Activated gamma-delta T cell treated with anti-CD3 and anti-CD28 coated beads, Interleukin-2, amount 50 U/mL, for 16 hours (primary cell): ENCODE data around the gene NEDD4L.

Experiments
- DNase-seq: peaks from one replicate; pipeline ENCODE4 v3.0.0-alpha.2; 2020; ENCODE audit warnings: low read depth

NEDD4L gene

GRCh38 chr18:58349650-58350049 is 305.6 kb downstream of the NEDD4L start:
- no peak for DNase-seq

- no peak for DNase-seq
Observed at GRCh38 chr18:58350526-58350925, 306.5 kb downstream of the NEDD4L start.

DNA sequence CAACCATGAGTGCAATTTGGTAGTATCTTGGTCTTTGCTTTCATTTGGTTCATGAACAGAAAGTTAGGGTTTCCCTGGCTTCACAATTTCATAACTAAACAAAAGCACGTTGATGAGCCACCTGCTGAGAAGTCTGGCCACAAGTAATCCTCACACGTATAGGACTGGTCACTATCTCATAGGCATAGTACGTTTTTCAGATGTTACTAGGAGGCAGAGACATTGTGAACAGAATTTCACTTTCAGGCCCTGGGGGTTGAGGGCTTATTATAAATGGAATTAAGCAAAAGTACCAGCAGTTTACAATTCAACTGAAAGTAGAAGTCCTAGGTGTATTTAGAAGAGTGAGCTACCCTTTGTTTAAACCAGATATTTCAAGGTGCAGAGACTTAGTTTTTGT is 307.8 kb downstream of the NEDD4L start:
- no peak for DNase-seq

- DNase-seq, result no peak
Observed at GRCh38 chr18:58353581-58353980, 309.6 kb downstream of the NEDD4L start.

- no peak for DNase-seq
Observed at GRCh38 chr18:58354051-58354450, 310.0 kb downstream of the NEDD4L start.

DNA sequence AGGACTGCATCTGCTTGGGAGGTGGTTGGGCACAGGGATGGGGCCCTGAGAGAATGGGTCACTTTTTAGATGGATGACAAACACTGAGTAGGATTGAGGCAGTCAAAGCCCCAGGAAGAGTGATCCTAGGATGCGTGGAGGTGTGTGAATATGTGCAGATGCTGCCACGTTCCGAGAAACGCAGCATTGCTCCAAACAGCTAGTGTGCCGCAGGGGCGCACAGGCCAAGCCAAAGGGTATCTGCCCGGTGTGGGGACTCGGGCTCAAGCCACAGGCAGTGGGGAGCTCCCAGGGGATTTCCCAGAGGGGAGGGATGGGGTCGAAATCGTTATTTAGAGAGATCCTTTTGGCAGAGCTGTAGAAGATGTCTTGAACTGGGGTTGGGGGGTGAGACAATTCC is 310.8 kb downstream of the NEDD4L start:
- no peak for DNase-seq

DNA sequence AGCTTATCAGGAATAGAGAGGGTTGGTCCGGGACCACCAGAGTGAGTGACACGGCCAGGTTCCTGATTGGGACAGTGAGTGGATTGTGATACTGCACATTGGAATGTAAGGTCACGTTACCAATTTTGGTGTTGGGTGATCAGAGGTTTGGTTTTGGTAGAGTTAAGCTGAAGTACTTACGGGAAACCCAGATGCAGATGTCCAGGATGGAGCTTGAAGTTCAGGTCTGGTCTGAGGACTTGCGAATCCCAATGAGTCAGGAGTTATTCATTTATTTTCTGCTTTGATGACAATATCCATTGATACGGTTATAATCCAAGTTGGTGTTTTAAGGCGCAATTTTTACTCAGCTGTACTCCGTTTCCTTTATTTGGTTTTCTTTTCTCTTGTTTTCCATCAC is 311.2 kb downstream of the NEDD4L start:
- no peak for DNase-seq

DNA sequence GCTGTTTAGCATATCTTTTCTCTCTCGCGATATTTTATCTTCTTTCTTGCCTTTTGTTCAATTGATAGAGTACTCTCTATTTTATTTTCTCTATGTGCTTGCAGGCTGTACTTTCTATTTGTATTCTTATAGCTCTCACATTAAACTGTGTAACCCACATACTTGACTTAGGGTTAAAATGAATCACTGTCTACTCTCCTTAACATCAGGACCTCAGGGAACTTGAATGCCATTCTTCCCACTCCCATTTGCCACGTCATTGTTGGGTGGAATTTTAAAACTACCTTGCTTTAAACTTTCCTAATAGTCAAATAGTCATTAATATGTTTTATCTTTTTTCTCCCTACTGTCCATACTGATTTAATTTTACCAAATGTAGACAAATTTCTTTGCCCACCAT is 315.2 kb downstream of the NEDD4L start:
- no peak for DNase-seq

DNA sequence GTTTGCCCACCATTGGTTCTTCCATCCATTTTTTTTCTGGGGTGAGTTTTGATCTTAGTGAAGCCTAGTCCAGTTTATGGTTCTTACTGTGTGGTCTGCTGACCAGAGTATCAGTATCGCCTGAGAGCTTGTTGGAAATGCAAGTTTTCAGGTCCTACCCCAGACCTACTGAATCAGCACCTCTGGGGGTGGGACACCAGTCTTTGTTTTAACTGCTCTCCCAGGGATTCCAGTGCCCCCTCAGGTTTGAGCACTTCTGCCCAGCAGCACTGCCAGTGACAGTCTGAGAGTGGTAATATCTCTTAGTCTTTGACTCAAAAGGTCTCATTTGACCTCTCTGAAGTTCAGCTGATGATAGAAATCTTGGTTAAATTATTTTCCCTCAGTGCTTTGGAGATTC is 315.6 kb downstream of the NEDD4L start:
- DNase-seq, result no peak

GRCh38 chr18:58360324-58360723 is 316.3 kb downstream of the NEDD4L start:
- DNase-seq, result no peak

DNA sequence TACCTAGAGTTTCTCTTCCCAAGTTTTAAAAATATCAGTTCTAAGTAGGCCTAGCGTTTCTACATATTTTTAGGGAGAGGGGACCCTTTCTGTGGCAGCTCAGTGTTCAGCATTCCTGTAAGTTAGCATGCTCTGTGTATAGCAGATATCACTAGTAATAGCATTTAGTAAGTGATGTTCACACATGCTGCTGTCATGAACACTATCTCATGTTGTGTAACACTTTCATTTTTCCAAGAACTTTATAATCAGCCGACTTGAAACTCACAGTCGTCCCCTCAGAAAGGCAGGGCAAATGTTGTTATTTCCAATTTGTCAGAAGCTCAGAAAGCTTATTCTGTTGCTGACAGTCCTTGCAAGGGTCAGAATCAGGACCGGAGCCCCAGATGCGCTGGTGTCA is 317.2 kb downstream of the NEDD4L start:
- no peak for DNase-seq

GRCh38 chr18:58362027-58362575 is 318.1 kb downstream of the NEDD4L start:
- DNase-seq, result no peak

- DNase-seq, result no peak
Observed at GRCh38 chr18:58362829-58363271, 318.8 kb downstream of the NEDD4L start.

- DNase-seq, result no peak
Observed at GRCh38 chr18:58363767-58364540, 319.9 kb downstream of the NEDD4L start.

GRCh38 chr18:58364876-58365528 is 321.0 kb downstream of the NEDD4L start:
- DNase-seq, result no peak

GRCh38 chr18:58367425-58368140 is 323.6 kb downstream of the NEDD4L start:
- no peak for DNase-seq

DNA sequence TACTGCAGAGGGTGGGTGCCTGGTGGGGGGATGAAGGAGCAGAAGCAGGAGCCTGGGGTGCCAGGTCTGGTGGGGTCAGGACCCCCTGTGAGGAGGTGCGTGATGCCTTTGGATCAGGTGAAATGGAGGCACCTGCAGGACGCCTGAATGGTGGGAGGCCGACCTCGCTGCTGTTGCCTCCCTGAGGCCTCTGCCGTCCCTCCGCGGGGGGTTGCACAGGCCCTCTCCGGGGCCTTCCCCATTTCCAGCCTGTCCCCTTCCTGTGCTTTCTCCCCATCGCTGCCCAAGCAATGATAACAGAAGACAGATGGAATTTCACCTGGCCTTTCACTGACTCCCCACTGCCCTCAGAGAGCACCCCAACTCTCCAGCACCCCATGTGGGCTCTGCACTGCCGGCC is 325.6 kb downstream of the NEDD4L start:
- DNase-seq, result no peak

DNA sequence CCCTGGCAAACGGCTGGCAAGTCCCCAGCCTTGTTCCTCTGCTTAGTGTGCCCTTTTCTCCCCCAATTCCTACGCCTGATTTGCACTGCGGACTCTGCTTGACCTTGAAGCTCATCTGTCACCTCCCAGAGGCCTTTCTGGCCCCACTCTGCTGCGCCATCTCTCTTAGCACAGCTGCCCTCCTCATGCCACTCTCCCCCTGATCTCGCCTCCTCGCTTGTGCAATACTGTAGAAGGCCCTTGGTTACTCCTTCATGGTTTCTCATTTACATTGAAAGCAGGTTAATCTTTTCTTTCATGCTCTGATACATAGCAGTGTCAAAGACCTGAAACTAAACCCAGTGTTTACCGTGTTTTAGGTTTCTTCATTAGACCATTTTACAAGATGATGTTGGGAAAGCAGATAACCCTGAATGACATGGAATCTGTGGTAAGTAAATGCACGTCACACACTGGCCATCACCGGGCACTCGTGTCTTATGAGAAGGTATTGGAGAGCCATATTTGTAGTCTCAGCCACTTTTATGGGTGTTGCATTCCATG is 326.1 kb downstream of the NEDD4L start:
- DNase-seq, result no peak

DNA sequence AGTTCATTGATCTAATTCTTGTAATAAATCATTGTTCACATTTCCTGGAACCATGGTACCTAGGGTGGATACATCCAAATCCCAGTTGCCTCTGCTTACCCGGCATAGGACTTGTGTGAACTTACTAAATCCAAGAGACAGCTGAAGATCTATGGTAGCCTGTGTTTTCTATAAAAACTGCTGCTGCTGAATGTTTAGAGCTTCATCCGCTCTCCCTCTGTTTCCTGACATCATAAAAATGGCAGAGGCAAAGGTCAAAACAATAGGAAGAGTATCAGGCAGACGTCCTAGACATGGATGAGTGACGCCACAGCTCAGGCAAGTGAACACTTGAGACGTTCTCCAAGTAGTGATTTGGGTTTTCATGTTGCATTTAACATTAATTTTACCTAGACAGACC is 326.6 kb downstream of the NEDD4L start:
- DNase-seq, result no peak

- DNase-seq, result no peak
Observed at GRCh38 chr18:58373481-58373880, 329.5 kb downstream of the NEDD4L start.

- DNase-seq, result no peak
Observed at GRCh38 chr18:58375051-58375450, 331.0 kb downstream of the NEDD4L start.
